Smooth muscle cell (in vitro differentiated cells): Measurements from ENCODE around the gene TMEM94. TPM values are rescaled to one million over a fixed set of nuclear protein-coding genes. Genes with fewer than 3 reads are reported as not detected.

Experiments
- DNase-seq: peaks from one replicate; lab custom pipeline; 2025; ENCODE audit not compliant: unreplicated experiment; lab: John Stamatoyannopoulos, UW
- H2AFZ ChIP-seq: fragments of 200-600 bp; sonication (generic); 2 replicates; pipeline ENCODE4 v1.6.0; 2016; ENCODE audit warnings: antibody characterized with exemption, low read depth, mild to moderate bottlenecking
- H3F3A ChIP-seq: fragments of 200-600 bp; sonication (generic); 2 replicates; pipeline ENCODE4 v1.6.0; 2017; ENCODE audit warnings: antibody characterized with exemption, low read depth
- H3K27ac ChIP-seq: fragments of 200-600 bp; sonication (generic); 2 replicates; pipeline ENCODE4 v1.5.1; 2016; ENCODE audit warnings: low read depth, mild to moderate bottlenecking
- H3K27me3 ChIP-seq: fragments of 200-600 bp; sonication (generic); 2 replicates; pipeline ENCODE4 v1.6.1; 2016; ENCODE audit warnings: low read depth, mild to moderate bottlenecking
- H3K36me3 ChIP-seq: fragments of 200-600 bp; sonication (generic); 2 replicates; pipeline ENCODE4 v1.5.1; 2016; ENCODE audit warnings: low read depth
- H3K4me1 ChIP-seq: fragments of 200-600 bp; sonication (generic); 2 replicates; pipeline ENCODE4 v1.5.1; 2016; ENCODE audit warnings: low read depth
- H3K4me2 ChIP-seq: fragments of 200-600 bp; sonication (generic); 2 replicates; pipeline ENCODE4 v1.6.0; 2016; ENCODE audit warnings: mild to moderate bottlenecking
- H3K4me3 ChIP-seq: fragments of 200-600 bp; sonication (generic); 2 replicates; pipeline ENCODE4 v1.5.1; 2016; ENCODE audit warnings: mild to moderate bottlenecking
- H3K79me2 ChIP-seq: fragments of 200-600 bp; sonication (generic); 2 replicates; pipeline ENCODE4 v1.6.0; 2016; ENCODE audit warnings: low read depth, mild to moderate bottlenecking
- H3K9ac ChIP-seq: fragments of 200-600 bp; sonication (generic); 2 replicates; pipeline ENCODE4 v1.6.0; 2016; ENCODE audit warnings: low read depth
- H3K9me3 ChIP-seq: fragments of 200-600 bp; sonication (generic); replicated peaks from 2 replicates; pipeline ENCODE4 v1.5.1; 2016; ENCODE audit warnings: low read depth
- H4K20me1 ChIP-seq: fragments of 200-600 bp; sonication (generic); 2 replicates; pipeline ENCODE4 v1.6.0; 2016; ENCODE audit warnings: low read depth
- WGBS: methylation state at CpG from one replicate; pipeline ENCODE4 v1.1.7; 2016; ENCODE audit warnings: low lambda C conversion rate; 5-methylcytosine and 5-hydroxymethylcytosine counted together
- polyA plus RNA-seq: library from polyadenylated mRNA; unstranded; fragments of >200 nt; fragmentation: Nextera tagmentation; extraction: Ambion mirVana; gene quantifications from 2 replicates; pipeline ENCODE4 v1.2.1, GENCODE V29; 2016
- total RNA-seq: library from RNA; depleted of rRNA; stranded (reverse); fragments of >200 nt; gene quantifications from 2 replicates; pipeline ENCODE4 v1.2.3, GENCODE V29; 2014
- TF ChIP-seq, protein P1 (sequence below): fragments of 200-600 bp; sonication (generic); IDR thresholded peaks from 2 replicates; pipeline ENCODE4 v1.5.1; 2017; ENCODE audit warnings: borderline replicate concordance, mild to moderate bottlenecking, antibody characterized with exemption; ENCODE audit not compliant: insufficient read depth, poor library complexity, severe bottlenecking

TMEM94 gene
- total and polyA plus RNA-seq, 2 experiments from 2014 or later = 26.3 to 35.9 TPM

DNA sequence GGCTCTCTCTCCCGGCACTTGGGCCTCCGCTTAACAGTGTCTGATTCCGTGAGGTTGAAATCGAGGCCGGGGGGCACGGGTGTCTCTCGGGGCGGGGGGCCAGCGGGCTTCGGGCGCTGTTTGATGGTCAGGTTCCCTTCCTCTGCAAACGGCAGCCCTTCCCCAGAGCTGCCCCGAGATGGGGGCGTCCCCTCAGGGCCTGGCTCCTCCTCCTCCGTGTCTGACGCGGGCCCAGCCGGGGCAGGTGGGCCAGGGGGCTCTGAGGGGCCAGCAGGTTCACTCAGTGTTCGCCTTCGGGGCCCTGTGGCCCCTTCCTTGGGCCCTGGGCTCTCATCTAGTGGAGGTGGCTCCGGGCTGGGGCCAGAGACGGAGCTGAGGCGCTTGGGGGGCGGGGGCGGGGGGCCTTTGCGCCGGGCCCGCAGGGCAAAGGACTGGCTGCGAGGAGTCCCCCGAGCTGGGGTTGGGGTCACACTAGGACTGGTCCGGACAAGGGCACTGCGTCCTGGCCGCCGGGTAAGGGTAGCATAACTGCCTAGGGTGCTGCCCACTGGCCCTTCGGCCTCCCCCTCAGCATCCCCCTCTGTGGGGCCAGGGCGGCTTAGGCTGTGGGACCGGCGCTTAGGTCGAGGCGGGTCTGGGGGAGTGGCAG, 45.8 kb downstream of the TMEM94 start:
- no peaks in the 10 kb centered on the region for H3K4me1 ChIP-seq
- H3K4me3 ChIP-seq = no peak overlapping the region
- 96% methylated on average over 26 of the region's 40 CpGs for whole genome bisulfite sequencing
- no peak overlapping the region for H3K4me2 ChIP-seq
- no peaks in the 10 kb centered on the region for H3K79me2 ChIP-seq
- no peak overlapping the region for H3K27ac ChIP-seq
- TF ChIP-seq, protein P1, sequence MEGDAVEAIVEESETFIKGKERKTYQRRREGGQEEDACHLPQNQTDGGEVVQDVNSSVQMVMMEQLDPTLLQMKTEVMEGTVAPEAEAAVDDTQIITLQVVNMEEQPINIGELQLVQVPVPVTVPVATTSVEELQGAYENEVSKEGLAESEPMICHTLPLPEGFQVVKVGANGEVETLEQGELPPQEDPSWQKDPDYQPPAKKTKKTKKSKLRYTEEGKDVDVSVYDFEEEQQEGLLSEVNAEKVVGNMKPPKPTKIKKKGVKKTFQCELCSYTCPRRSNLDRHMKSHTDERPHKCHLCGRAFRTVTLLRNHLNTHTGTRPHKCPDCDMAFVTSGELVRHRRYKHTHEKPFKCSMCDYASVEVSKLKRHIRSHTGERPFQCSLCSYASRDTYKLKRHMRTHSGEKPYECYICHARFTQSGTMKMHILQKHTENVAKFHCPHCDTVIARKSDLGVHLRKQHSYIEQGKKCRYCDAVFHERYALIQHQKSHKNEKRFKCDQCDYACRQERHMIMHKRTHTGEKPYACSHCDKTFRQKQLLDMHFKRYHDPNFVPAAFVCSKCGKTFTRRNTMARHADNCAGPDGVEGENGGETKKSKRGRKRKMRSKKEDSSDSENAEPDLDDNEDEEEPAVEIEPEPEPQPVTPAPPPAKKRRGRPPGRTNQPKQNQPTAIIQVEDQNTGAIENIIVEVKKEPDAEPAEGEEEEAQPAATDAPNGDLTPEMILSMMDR = no peak
- no peak for DNase-seq
- H4K20me1 ChIP-seq = peaks cover 2% of the 10 kb centered on the region
- H3F3A ChIP-seq = no peaks in the 10 kb centered on the region
- no peak overlapping the region for H3K9ac ChIP-seq
- no peaks in the 10 kb centered on the region for H3K9me3 ChIP-seq
- H3K27me3 ChIP-seq = no peaks in the 10 kb centered on the region
- no peak overlapping the region for H2AFZ ChIP-seq
- H3K36me3 ChIP-seq = no peaks in the 10 kb centered on the region

- Histone ChIP-seq H4K20me1 (peaks cover 7% of the 10 kb centered on the region), H3K9me3 (no peaks in the 10 kb centered on the region), H3K79me2 (no peaks in the 10 kb centered on the region), H3K4me1 (no peaks in the 10 kb centered on the region), H3K27me3 (no peaks in the 10 kb centered on the region), H3F3A (no peaks in the 10 kb centered on the region), H3K4me2 (no peak overlapping the region), H3K9ac (no peak overlapping the region), H3K4me3 (no peak overlapping the region), H2AFZ (no peak overlapping the region), H3K36me3 (no peaks in the 10 kb centered on the region), H3K27ac (no peak overlapping the region)
- 95% methylated on average over 15 of the region's 25 CpGs for WGBS
- DNase-seq = no peak
- TF ChIP-seq, protein P1 = no peak
Observed at GRCh38 chr17:75502721-75503329, 46.4 kb downstream of the TMEM94 start.

DNA sequence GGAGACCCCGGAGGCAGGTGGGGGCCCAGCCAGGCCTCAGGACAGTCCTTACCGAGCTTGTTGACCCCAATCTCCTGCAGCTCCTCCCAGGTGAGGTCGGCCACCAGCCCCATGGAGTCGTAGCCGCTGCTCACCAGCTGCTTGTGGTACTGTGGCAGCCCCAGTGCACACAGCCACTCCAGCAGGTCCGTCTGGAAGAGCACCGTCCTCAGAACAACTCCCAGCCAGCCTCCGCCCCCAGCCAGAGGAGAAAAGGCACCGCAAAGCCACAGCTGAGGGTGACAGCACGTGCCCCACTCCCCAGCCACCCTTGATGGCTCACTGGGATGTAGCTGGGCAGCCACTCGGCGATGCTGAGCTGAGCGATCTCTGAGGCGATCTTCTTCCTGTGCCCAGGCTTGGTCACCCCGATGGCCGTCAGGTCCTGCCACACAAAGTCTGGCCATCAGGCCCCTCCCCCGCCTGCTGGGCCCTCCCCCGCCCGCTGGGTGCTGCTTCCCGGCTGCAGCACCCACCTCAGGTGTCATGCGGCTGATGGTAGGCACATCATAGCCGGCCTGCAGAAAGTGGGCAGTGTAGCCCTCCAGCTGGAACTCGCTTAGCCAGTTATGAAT, 47.0 kb downstream of the TMEM94 start:
- no peaks in the 10 kb centered on the region for H3K4me1 ChIP-seq
- no peaks in the 10 kb centered on the region for H3K36me3 ChIP-seq
- TF ChIP-seq, protein P1 = no peak
- no peak overlapping the region for H3K27ac ChIP-seq
- WGBS = 92% methylated on average over 22 of the region's 23 CpGs
- no peaks in the 10 kb centered on the region for H3F3A ChIP-seq
- H3K9ac ChIP-seq = no peak overlapping the region
- no peaks in the 10 kb centered on the region for H3K27me3 ChIP-seq
- H2AFZ ChIP-seq = no peak overlapping the region
- no peak overlapping the region for H3K4me3 ChIP-seq
- no peaks in the 10 kb centered on the region for H3K79me2 ChIP-seq
- H3K9me3 ChIP-seq = no peaks in the 10 kb centered on the region
- H3K4me2 ChIP-seq = no peak overlapping the region
- no peak for DNase-seq
- H4K20me1 ChIP-seq = peaks cover 13% of the 10 kb centered on the region
